Measurements from ENCODE around the gene IP6K3.

- TF ChIP-seq POLR2A (IDR thresholded peaks at IDR 0.05) (peak; percentile 88 to 93), EP300 (IDR thresholded peaks at IDR 0.05) (no peak), CTCF (IDR thresholded peaks at IDR 0.05) (peak in 1 of 4 experiments; percentile 24), POLR2AphosphoS5 (IDR thresholded peaks at IDR 0.05) (peak; percentile 100)
These were observed 42.2 kb upstream of the IP6K3 start, which contains the start of gene LEMD2 for GRCh38 chr6:33788694-33789549.
